Activated naive CD8-positive, alpha-beta T cell treated with anti-CD3 and anti-CD28 coated beads, Interleukin-2, amount 50 U/mL, for 16 hours (primary cell): ENCODE results near the gene FAM98C.

Experiments
- DNase-seq: peaks from one replicate; pipeline ENCODE4 v3.0.0-alpha.2; 2020; ENCODE audit warnings: low read depth, low spot score

The FAM98C gene

DNA sequence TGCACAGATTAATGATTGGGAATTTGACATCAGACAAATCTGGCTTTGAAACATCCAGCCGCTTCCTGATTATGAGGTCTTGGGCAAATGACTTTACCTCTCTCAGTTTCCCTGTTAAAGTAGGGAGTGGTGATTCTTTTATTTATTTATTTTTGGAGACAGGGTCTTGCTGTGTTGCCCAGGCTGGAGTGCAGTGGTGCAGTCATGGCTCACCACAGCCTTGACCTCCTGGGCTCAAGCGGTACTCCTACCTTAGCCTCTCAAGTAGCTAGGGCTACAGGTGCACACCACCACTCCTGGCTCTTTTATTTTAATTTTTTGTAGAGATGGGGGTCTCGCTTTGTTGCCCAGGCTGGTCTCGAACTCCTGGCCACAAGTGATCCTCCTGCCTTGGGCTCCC is 25.8 kb upstream of the FAM98C start:
- DNase-seq, result no peak

DNA sequence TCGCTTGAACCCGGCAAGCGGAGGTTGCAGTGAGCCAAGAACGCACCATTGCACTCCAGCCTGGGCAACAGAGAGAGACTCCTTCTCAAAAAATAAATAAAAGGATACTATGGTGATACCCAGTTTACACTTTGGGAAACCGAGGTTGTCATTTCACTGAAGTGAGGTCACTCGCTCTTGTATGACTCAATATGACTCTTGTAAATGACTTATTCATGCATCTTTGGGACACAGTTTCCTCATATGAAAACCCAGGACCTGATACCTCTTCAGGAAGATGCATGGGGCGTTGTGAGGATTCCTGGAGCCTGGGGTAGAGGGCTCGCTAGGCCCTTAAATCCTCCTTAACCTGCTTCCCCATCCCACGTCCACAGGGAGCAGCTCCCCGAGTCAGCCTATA is 24.0 kb upstream of the FAM98C start:
- no peak for DNase-seq

DNA sequence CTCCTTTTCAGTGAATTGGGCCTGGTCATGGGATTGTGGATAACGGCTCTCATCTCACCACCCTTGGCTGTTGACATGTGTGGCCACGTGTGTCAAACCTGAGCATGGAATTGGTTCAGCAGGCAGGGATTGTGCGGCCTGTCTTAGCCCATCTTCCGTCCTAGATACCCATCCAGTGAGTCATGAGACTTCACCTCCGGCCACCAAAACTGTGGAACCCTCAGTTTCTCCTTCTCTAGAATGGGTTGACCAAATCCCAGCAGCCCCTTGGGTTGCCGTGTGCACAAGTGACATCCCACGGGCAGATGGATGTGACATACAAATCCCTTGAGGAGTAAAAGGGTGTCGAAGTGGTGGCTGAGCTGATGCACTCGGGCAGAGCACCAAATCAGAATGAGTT is 21.8 kb upstream of the FAM98C start:
- DNase-seq, result no peak

DNA sequence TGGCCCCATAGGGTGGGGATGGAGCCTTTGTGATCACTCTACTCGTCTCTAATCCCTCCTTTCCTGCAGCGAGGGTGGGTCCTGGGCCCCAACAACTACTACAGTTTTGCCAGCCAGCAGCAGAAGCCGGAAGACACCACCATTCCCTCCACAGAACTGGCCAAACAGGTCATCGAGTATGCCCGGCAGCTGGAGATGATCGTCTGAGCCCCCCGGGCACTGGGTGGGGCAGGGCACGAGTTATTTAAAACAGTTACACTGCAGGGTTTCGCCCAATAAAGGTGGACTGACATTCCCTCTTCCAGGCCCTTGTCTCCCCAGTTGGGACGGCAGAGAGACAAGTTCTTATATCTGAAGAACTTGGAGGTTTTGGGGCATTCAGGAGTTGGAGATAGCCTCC is 19.7 kb upstream of the FAM98C start:
- no peak for DNase-seq

DNA sequence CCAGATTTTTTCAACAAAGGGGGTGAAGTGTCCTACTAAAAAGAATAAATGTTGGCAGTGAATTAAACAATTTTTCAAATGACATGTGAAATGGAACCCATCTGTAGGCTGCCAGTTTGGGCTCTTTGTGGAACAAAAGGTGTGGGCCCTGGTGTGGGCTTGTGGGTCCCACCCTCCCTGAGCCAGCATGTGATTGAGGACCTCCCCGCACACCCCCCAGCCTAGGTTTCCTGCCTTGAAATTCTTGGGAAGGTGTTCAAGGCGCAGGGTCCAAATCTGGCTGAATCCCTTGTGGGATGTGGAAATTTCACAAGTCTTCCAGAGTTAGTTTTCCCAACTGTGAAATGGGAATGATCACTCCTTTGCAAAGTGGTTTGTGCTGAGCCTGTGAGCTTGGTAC is 19.1 kb upstream of the FAM98C start:
- DNase-seq, result no peak

DNA sequence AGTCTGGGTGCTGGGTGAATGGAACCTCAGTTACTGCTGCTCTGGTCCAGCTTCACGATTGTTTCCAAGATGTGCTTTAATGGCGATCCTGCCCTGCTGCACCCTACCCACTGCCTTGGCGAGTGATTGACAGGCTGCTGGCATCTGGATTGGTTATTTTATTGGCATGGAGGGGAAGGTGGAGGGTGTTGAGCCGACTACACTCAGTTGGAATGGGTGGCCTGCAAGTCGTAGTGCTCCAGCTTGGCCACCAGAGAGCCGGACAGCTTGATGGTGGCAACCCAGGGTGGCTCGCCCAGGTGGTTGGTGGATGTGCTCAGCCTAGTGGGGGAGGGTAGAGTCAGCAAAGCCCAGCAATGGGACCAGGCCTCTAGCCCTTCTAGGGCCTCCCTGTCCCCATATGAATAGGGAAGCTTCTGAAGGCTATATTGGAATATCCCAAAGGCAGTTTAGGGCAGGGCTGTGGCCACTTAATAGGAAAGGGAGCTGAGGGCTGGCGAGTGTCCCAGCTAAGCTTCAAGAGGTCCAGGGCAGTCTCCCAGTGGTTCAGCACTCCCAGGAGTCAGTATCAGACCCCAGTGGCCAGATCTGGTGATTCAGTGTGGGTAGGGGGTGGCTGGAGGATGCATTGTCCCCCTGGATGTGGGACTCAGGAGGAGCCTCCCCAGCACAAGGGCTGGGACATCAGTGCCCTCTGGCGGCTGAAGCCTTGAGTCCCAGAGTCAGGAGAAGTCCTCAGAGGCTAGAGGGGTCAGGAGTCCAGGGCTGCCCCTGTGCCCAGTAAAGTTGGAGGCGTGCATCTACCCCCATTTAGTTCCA is 18.5 kb upstream of the FAM98C start:
- no peak for DNase-seq

DNA sequence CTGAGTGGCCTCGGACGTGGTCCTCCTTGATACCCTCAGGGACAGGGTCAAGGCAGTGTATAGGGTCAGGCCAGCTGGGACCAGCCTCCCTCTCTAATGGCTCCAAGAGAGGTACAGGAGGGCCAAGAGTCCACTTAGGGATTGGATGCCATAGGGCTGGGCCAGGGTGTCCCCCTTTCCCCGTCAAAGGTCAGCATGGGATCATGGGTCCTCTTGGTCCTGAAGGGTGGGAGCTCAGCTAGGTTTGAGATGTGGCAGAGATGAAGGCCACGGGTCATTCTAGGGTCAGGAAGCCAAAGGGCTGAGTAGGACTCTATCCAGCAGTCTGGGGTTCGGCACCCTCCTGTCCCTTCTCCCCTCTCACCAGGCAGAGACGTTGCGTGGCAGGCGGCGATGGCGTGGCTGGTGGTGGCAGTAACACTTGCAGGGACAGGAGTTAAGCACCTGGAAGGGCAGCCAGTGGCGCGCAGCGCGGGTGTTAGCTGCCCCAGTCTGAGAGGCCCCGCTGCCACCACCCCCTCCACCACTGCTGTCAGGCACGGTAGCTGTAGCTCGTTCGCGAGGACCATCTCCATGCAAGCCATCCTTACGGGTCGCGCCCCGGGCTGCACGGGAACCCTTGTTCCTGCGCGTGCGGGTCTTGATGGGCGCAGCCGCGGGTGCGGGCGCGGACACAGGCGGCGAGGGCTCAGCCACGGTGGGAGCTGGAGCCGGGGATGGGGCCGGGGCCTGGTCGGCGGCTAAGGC is 17.7 kb upstream of the FAM98C start:
- no peak for DNase-seq

DNA sequence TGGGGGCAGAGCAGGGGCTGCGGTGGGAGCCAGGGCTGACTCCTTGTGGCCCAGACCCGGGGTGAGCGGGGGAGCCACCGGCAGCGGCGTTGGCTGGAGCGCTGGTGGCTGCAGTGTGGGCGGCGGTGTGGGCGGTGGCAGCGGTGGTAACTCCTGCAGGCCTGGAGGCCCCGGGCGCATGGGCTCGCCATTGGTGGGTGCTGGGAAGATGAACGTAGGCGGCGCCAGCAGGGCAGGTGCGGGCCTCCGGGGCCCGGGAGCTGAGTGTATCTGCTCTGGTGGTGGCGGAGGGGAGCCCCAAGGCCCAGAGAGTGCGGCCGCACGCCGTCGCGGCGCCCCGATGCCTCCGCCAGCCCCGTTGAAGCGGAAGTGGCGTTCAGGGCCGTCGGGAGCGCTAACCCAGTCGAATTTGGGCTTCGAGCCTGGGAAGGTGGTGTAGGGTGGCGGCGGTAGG is 17.1 kb upstream of the FAM98C start:
- DNase-seq, result no peak

DNA sequence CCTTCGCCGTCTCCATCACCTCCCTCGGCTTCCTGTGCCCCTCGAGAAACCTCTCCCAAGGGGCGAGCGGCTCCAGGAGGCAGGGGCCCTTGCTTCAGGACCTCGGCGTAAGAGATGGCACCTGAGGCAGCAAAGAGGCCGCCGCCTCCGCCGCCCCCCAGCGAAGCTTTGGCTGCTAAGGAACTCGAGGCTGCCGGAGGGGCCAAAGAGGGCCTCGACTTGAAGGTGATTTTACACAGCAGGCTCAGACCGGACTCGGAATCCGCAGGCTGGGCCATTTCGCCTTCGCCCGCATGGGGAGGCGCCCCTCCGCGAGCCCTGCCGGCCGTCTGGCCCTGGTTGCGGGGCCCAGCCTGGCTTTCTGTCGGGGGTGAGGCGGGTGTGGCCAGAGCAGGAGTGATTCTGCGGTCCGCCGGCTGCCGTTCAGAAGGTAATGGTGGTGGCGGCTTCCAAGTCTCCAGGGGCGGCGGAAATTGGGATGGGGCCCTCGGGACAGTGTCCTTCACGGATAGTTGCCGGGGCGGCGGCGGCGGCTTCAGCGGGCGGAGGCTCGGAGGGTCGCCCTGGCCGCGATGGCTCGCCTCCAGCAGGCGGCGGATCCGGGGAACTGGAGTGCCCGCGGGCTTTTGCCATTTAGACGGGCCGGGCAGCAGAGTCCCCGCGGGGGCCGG is 16.5 kb upstream of the FAM98C start:
- DNase-seq, result no peak

DNA sequence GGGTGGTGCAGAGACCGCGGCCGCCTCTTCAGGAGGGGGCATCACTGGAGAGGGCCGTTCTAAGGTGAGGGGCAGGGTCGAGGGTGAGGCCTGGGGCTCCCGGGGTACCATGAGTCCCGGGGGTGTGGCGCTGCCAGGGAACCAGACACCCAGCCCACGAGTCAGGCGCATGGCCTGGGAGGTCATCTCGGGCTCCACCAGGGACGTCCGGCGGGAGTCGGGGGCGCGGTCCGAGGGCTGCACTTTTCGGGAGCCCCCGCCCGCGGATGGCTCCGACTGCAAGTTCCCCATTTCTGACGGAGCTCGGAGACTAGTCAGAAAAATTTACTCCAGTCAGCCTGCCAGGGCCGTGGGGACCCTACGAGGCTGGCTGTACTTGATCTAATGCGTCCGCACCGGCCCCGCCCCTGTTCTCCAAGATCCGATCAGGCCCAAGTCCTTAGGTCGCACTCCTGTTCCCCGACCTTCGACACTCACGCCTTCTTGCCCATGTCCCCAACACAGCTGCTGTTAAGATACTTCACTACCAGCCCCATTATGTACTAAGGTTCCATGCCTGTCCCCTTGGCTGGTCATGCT is 15.8 kb upstream of the FAM98C start:
- DNase-seq, result no peak

DNA sequence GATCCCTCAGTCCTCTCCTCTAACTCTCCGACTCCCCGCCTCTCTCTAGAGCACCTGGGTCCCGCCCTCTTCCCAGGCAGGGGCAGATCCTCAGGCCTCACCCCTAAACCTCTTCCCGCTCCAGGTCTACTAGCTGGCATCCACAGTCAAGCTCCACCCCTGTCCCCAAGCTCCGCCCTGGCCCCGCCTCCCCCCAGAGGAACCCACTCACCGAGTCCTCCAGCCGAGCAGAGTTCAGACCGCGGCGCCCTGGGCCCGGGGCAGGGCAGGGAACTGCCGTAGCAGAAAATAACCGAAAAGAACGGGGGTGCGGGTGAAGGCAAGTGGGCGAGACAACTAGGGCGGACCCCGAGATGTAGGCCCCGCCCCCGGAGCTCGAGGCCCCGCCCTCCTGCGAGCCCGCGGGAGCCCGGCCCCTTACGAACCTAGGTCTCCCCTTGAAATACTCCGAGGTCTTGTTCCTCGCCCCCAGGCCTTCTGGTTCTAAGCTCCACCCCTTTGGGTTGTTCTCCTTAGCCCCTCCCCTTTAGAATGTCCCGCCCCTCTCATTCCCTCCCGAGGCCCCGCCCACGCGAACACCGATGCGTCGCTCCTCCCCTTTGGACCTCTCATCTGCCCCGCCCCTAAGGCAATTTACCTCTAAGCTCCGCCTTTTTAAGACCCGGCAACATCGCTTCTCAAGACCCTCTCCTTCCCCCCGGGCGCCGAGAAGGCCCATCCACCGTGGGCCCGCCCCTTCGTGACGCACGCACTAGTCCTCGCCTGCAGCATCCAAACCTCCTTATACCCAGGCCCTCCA is 15.1 kb upstream of the FAM98C start, which contains the start of gene GGN:
Gene GGN, minus strand, starts transcription at position 485 of the 799 bp plus-strand sequence. CDS start 773 bp downstream, outside the sequence.
- DNase-seq, result peak; percentile 54

DNA sequence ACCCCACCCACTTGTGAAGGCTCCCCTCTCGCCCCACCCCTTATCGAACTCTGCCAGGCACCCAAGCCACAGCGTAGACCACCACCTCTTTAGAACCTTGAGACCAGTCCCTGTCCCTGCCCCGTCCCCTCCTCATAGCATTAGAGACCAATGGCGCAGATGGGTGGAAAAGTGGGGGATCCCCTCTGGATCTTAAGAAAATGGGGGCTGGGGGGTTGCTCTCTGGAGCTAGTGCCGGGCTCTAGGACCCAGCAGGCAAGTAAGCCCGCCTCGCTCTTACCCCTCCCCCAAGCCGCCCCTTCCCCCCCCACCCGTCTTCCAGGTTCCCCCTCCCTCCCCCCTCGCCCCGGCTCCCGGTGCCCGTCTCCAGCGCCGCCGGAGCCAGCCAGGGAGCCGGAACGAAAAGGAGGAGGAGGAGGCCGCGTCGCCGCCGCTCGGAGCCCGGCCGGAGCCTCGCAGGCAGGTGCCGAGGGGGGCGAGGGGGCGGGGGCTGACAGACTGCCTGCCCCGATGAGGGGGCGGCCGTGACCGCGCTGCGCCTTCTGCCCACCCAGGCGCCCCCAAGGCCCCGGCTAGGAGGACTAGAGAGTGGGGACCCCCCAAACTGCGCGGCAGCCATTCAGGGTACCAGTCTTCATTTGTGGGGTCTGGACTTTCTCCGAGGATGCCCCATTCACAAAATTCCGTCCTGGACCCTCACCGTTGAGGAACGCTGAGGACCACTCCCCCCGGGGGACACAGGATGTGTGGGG is 14.4 kb upstream of the FAM98C start, which contains the start of gene SPRED3:
Gene SPRED3, plus strand, starts transcription at position 349 of the 752 bp plus-strand sequence. CDS start 1,606 bp downstream, outside the sequence.
- DNase-seq, result no peak

DNA sequence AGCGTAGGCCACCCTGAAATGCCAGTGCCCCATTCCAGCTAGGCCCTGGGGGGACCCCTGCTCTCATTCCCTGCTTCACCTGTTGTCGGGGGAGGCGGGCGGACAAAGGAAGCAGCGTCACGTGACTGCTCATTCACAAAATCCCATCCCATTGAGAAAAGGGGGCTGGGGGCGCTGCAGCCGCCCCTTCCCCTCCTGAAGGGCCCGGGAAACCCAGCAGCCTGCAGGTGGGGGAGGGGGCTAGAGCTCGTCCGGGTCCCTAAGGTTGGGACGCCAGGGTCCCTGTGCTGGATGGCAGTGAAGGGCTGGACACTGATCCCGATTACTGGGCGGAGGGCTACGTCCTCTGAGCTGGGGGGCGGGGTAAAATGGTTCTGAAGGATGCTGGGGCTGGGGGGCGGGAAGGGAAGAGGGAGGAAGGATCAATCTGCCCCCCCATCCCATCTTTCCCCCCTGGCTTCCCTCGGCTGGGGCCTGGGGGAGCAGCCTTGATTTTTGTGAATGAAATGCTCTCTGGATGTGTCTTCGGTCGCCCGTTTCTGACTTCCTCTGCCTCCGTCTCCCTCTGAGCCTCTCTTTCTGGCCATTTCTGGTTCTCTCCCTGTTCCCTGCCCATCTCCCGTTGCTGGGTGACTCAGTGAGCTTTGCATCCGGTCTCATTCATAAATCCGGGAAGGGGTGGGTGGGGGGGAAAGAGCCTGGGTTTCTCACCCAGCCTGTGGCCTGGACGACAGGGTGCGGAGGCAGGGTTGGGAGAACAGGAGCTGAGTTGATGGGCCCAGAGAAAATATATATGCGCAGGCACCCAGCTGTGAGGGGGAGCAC is 13.6 kb upstream of the FAM98C start:
- no peak for DNase-seq

DNA sequence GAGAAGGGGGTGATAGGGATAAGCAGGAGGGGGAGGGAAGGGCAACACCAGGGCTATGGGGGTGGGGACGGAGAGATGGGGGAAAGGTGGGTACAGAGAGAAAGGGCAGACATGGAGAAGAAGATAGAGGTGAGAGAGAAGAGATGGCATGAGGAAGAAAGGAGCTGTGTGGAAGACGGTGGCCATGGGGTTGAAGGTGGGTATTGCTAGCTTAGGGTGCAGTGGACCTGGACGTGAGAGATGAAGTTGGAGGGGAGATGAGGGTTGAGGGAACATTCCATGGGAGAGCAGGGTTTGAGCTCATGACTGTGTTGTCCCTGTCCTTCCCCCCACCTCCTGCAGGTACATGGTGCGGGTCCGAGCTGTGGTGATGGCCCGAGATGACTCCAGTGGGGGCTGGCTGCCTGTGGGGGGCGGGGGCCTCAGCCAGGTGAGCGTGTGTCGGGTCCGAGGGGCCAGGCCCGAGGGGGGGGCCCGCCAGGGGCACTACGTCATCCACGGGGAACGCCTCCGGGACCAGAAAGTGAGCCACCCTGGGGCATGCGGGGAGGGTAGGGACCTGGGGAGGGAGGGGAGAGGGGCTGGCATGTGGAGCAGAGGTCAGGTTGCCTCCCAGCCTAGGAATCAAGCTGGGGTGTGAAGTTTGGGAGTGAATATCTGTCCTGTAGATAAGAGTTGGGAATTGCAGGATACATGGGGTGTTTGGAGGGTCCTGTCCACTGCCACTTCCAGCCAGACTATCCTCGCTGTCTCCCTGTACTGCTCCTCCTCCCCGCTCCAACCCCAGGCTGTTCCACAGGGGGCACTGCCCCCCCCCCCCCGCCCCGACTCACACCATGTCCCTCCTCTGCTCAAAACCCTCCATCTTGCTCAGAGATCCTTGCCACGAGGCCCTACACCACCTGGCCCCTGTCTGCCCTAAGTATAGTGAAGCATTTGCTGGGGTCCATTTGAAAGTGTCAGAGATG is 12.7 kb upstream of the FAM98C start:
- DNase-seq, result no peak

DNA sequence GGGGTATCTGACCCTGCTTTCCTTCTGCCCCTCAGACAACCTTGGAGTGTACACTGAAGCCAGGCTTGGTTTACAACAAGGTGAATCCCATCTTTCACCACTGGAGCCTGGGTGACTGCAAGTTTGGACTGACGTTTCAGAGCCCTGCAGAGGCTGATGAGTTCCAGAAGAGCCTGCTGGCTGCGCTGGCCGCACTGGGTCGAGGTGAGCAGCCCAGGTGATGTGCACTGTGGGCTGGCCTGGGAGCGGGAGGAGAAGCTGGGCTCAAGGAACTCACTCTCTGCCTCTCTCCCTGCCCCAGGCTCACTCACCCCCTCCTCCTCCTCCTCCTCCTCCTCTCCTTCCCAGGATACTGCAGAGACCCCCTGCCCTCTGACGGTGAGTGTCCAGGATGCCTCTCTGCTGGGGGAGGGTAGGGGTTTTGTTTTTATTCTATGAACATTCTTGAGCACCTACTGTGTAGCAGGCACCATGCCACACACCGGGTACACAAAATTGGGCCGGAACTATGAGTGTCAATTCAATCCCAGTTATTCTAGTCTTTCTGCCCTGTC is 10.9 kb upstream of the FAM98C start:
- no peak for DNase-seq

DNA sequence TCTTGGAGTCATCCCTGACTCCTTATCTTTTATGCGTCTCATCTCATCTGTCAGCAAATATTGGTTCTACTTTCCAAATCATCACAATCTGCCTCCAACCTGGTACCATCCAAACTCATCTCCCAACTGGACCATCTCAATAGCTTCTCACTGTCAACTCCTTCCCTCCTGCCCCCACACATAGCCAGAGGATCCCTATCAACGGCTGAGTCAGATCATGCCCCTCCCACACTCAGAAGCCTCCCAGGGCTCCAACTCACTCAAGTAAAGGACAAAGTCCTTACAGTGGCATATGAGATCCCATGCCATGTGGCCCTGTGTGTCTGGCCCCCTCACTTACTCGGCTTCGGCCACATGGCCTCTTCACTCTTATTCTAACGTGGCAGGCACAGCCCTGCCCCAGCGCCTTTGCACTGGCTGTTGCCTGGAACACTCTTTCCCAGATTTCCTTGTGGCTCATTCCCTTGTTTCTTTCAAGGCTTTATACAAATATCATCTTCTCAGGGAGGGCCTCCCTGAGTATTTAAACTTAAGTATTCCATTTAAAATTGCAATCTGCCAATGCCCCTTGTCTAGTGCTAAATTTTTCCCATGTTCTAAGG is 10.1 kb upstream of the FAM98C start:
- no peak for DNase-seq

DNA sequence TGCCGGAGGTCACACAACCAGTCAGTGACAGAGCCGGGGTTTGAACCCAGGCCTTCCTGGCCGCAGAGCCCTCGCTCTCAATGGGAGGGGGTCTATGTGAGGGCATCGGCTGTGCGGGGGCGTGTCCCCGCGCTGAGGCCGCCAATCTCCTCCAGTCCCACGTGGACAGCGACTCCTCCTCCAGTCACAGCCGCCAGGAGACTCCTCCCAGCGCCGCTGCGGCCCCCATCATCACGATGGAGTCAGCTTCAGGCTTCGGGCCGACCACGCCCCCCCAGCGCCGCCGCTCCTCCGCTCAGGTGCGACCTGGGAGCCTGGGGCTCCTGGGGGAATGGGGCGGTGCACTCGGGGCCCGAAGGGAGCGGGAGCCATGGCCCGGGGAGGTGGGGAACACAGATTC is 8.4 kb upstream of the FAM98C start:
- peak; percentile 53 for DNase-seq
